C4-2B (cell line): Measurements from ENCODE around the gene DDIT4L.

Experiments used
- CTCF ChIP-seq: fragments of 450-650 bp; conservative IDR thresholded peaks from 2 replicates; pipeline ENCODE4 v1.5.1; 2017; ENCODE audit warnings: mild to moderate bottlenecking
- ZFX ChIP-seq: fragments of 450-650 bp; IDR thresholded peaks from 2 replicates; pipeline ENCODE4 v1.6.1; 2017

DNA sequence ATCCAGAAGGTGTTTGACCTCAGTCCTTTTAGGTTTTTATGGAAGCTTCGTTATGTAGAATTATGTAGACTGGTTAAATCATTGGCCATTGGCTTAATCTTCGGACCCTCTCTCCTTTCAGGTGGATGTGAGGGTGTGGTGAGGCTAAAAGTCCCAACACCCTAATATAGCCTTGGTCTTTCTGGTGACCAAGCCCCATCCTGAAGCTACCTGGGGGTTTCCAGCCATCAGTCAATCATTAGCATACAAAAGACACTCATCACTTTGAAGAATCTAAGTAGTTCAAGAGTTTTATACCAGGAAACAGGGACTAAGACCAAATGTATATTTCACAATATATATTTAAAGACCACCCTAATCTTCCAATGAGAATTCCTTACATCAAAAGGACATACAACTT is 5.5 kb downstream of the DDIT4L start:
- TF ChIP-seq CTCF (no peak), ZFX (no peak)
